ENCODE measurements around the gene DNAH2. TPM values are rescaled to one million over a fixed set of nuclear protein-coding genes. Genes with fewer than 3 reads are reported as not detected.

Gene DNAH2
- total RNA-seq, 1 donor from 2014 or later: 0.31 TPM

GRCh38 chr17:7875804-7876370 lies 158.3 kb downstream of the DNAH2 start:
- DNase-seq: no peak

GRCh38 chr17:7878234-7878633 lies 160.7 kb downstream of the DNAH2 start:
- DNase-seq: no peak

- DNase-seq: no peak
Observed at GRCh38 chr17:7880076-7880868, 162.7 kb downstream of the DNAH2 start.

GRCh38 chr17:7881276-7882054 lies 163.9 kb downstream of the DNAH2 start:
- peak; percentile 55 for DNase-seq

GRCh38 chr17:7882068-7882467 lies 164.5 kb downstream of the DNAH2 start:
- DNase-seq: no peak

- no peak for DNase-seq
Observed at GRCh38 chr17:7882629-7883028, 165.1 kb downstream of the DNAH2 start.

Other genes starting within 250 kb of the DNAH2 start
- 22.9 TPM for gene ZBTB4, start 238.1 kb upstream of the DNAH2 start, total RNA-seq
- gene SLC35G6, start 236.3 kb upstream of the DNAH2 start, total RNA-seq: not detected
- 71.4 TPM for gene POLR2A, start 233.4 kb upstream of the DNAH2 start, total RNA-seq
- gene TNFSF12, start 168.7 kb upstream of the DNAH2 start, total RNA-seq: 18.0 TPM
- 6.6 TPM for gene TNFSF13, start 159.0 kb upstream of the DNAH2 start, total RNA-seq
- 36.8 TPM for gene SENP3, start 155.8 kb upstream of the DNAH2 start, total RNA-seq
- 2.4 TPM for gene CD68, start 138.1 kb upstream of the DNAH2 start, total RNA-seq
- 27.4 TPM for gene MPDU1, start 133.9 kb upstream of the DNAH2 start, total RNA-seq
- 9.6 TPM for gene SOX15, start 127.7 kb upstream of the DNAH2 start, total RNA-seq
- 47.8 TPM for gene FXR2, start 102.8 kb upstream of the DNAH2 start, total RNA-seq
- gene SAT2, start 89.9 kb upstream of the DNAH2 start, total RNA-seq: 33.2 TPM
- not detected for gene SHBG, start 87.6 kb upstream of the DNAH2 start, total RNA-seq
- 0.92 TPM for gene ATP1B2, start 66.8 kb upstream of the DNAH2 start, total RNA-seq
- gene TP53, start 30.3 kb upstream of the DNAH2 start, total RNA-seq: 23.6 TPM
- 5.2 TPM for gene WRAP53, start 29.3 kb upstream of the DNAH2 start, total RNA-seq
- 2.3 TPM for gene EFNB3, start 12.5 kb upstream of the DNAH2 start, total RNA-seq
- 8.4 TPM for gene KDM6B, start 116.5 kb downstream of the DNAH2 start, total RNA-seq
- gene TMEM88, start 137.3 kb downstream of the DNAH2 start, total RNA-seq: 4.5 TPM
- 64.7 TPM for gene NAA38, start 139.8 kb downstream of the DNAH2 start, total RNA-seq
- gene CYB5D1, start 140.3 kb downstream of the DNAH2 start, total RNA-seq: 12.8 TPM
- 78.9 TPM for gene CHD3, start 171.0 kb downstream of the DNAH2 start, total RNA-seq
- gene RNF227, start 198.5 kb downstream of the DNAH2 start, total RNA-seq: 12.5 TPM
- 0.82 TPM for gene KCNAB3, start 212.1 kb downstream of the DNAH2 start, total RNA-seq
- 21.7 TPM for gene TRAPPC1, start 214.2 kb downstream of the DNAH2 start, total RNA-seq
- gene CNTROB, start 214.5 kb downstream of the DNAH2 start, total RNA-seq: 18.2 TPM